Esophagus muscularis mucosa (tissue), 4 donors: ENCODE data around the gene NKAIN2. TPM values are rescaled to one million over a fixed set of nuclear protein-coding genes. Genes with fewer than 3 reads are reported as not detected.

Experiments
- DNase-seq: peaks from one replicate; pipeline ENCODE4 v3.0.0-alpha.2; 2017; ENCODE audit errors: extremely low spot score
- H3K27ac ChIP-seq, 4 donors: fragments of 200-600 bp; sonication (generic); replicated peaks in 1 of 4; 1 replicate in 3 of 4; 2 replicates in 1 of 4; pipeline ENCODE4 v1.5.1; 2016 to 2019; ENCODE audit warnings: mild to moderate bottlenecking in 1 of 4
- H3K27me3 ChIP-seq, 4 donors: fragments of 200-600 bp; sonication (generic); one replicate each; pipeline versions ENCODE4 v1.5.1 to v1.6.0; 2016 to 2019
- H3K36me3 ChIP-seq, 4 donors: fragments of 200-600 bp; sonication (generic); one replicate each; pipeline ENCODE4 v1.5.1; 2016 to 2019
- H3K4me1 ChIP-seq, 4 donors: fragments of 200-600 bp; sonication (generic); one replicate each; pipeline ENCODE4 v1.5.1; 2016 to 2019
- H3K4me3 ChIP-seq, 4 donors: fragments of 200-600 bp; sonication (generic); 1 replicate in 2 of 4; 2 replicates in 2 of 4; pipeline ENCODE4 v1.5.1; 2016 to 2019; ENCODE audit warnings: mild to moderate bottlenecking in 4 of 4, moderate library complexity in 1 of 4
- H3K9me3 ChIP-seq, 4 donors: fragments of 200-600 bp; sonication (generic); 1 replicate in 3 of 4; 2 replicates in 1 of 4; pipeline ENCODE4 v1.5.1; 2016 to 2019
- CTCF ChIP-seq, 3 experiments: fragments of 200-600 bp in 2 of 3; fragments of 450-650 bp in 1 of 3; sonication (generic) in 2 of 3; IDR thresholded peaks; one replicate each; pipeline ENCODE4 v1.5.1; 2017 to 2019; ENCODE audit warnings: antibody characterized with exemption in 3 of 3, mild to moderate bottlenecking in 2 of 3, moderate library complexity in 1 of 3
- EP300 ChIP-seq: sonication (generic); formaldehyde crosslinking; IDR thresholded peaks from one replicate; pipeline ENCODE4 v1.6.1; 2017; ENCODE audit warnings: antibody characterized with exemption
- POLR2A ChIP-seq: fragments of 450-650 bp; IDR thresholded peaks from one replicate; pipeline ENCODE4 v1.6.1; 2017; ENCODE audit warnings: antibody characterized with exemption, moderate library complexity, mild to moderate bottlenecking, low read depth
- POLR2AphosphoS5 ChIP-seq, 2 donors: sonication (generic); formaldehyde crosslinking; IDR thresholded peaks; one replicate each; pipeline ENCODE4 v1.6.1; 2017; ENCODE audit warnings: antibody characterized with exemption in 2 of 2
- WGBS: methylation state at CpG from one replicate; pipeline ENCODE4 v1.1.5; 2018; 5-methylcytosine and 5-hydroxymethylcytosine counted together
- intact Hi-C: fragments of 100-400 bp; cut with DNase I; formaldehyde crosslinking; loops from one replicate; pipeline ENCODE4 v1.15.1; 2023
- total RNA-seq, 4 donors: library from RNA; depleted of rRNA; stranded (reverse); fragments of >200 nt; gene quantifications; one replicate each; pipeline versions ENCODE4 v1.1.0 to v1.2.1, GENCODE V29; 2016

Gene NKAIN2
- total RNA-seq, 4 donors from 2014 or later: 0.11 to 0.66 (median 0.13) TPM; not detected in 1

- 70% methylated on average over 3 of the region's 3 CpGs for WGBS
- Histone ChIP-seq H3K4me3 (no peak overlapping the region), H3K27me3 (peaks cover 0 to 2% (median 0%) of the 10 kb centered on the region in 4 donors), H3K4me1 (peaks cover 0 to 5% (median 4%) of the 10 kb centered on the region in 4 donors), H3K27ac (no peak overlapping the region), H3K36me3 (no peaks in the 10 kb centered on the region), H3K9me3 (no peaks in the 10 kb centered on the region)
- intact Hi-C loops: no loop called here
- DNase-seq: no peak
- no peak for TF ChIP-seq CTCF (IDR thresholded peaks at IDR 0.05)
- no peak for TF ChIP-seq POLR2AphosphoS5 (IDR thresholded peaks at IDR 0.05)
- TF ChIP-seq EP300: no peak
- no peak for TF ChIP-seq POLR2A
Observed at GRCh38 chr6:123997223-123997622, 193.6 kb downstream of the NKAIN2 start.

GRCh38 chr6:124002377-124003081 lies 198.9 kb downstream of the NKAIN2 start:
- intact Hi-C loops: no loop called here
- Histone ChIP-seq H3K4me1 (peaks cover 0 to 14% (median 13%) of the 10 kb centered on the region in 4 donors), H3K27ac (no peak overlapping the region), H3K9me3 (no peaks in the 10 kb centered on the region), H3K36me3 (no peaks in the 10 kb centered on the region), H3K4me3 (no peak overlapping the region), H3K27me3 (no peaks in the 10 kb centered on the region)
- no peak for TF ChIP-seq POLR2A
- TF ChIP-seq EP300: no peak
- no peak for TF ChIP-seq CTCF (IDR thresholded peaks at IDR 0.05)
- TF ChIP-seq POLR2AphosphoS5 (IDR thresholded peaks at IDR 0.05): no peak
- no peak for DNase-seq
- WGBS: 30% methylated on average over 4 of the region's 4 CpGs

- Histone ChIP-seq H3K4me3 (no peak overlapping the region), H3K4me1 (peaks cover 0 to 10% (median 8%) of the 10 kb centered on the region in 4 donors), H3K9me3 (no peaks in the 10 kb centered on the region), H3K36me3 (no peaks in the 10 kb centered on the region), H3K27me3 (no peaks in the 10 kb centered on the region), H3K27ac (no peak overlapping the region)
- intact Hi-C loops: no loop called here
- DNase-seq: no peak
- no peak for TF ChIP-seq POLR2A
- no peak for TF ChIP-seq EP300
- TF ChIP-seq CTCF (IDR thresholded peaks at IDR 0.05): no peak
- no peak for TF ChIP-seq POLR2AphosphoS5 (IDR thresholded peaks at IDR 0.05)
Observed at GRCh38 chr6:124007266-124007665, 203.6 kb downstream of the NKAIN2 start.

- no peak for DNase-seq
- WGBS: 52% methylated on average over 10 of the region's 10 CpGs
- H3K4me3 ChIP-seq: no peak overlapping the region
- H3K27me3 ChIP-seq: no peaks in the 10 kb centered on the region
- TF ChIP-seq CTCF (IDR thresholded peaks at IDR 0.05) (no peak), POLR2A (no peak), EP300 (no peak), POLR2AphosphoS5 (IDR thresholded peaks at IDR 0.05) (no peak)
- intact Hi-C loops: no loop called here
- no peaks in the 10 kb centered on the region for H3K36me3 ChIP-seq
- no peaks in the 10 kb centered on the region for H3K9me3 ChIP-seq
- no peak overlapping the region for H3K27ac ChIP-seq
- H3K4me1 ChIP-seq: no peaks in the 10 kb centered on the region
Observed at GRCh38 chr6:124008000-124008987, 204.6 kb downstream of the NKAIN2 start.
